SK-N-SH treated with all-trans-retinoic acid at 6 μM for 48 hours (cell line): ENCODE measurements around the gene STIP1.

ENCODE experiments used
- ARNTL ChIP-seq: fragments of 450-650 bp; formaldehyde crosslinking; IDR thresholded peaks from 2 replicates; pipeline ENCODE4 v1.5.0; 2020; ENCODE audit warnings: low read depth, mild to moderate bottlenecking, moderate library complexity, borderline replicate concordance
- ESRRG ChIP-seq: fragments of 250-450 bp; sonication (Bioruptor Pico); IDR thresholded peaks from 2 replicates; pipeline ENCODE4 v1.6.1; 2021; ENCODE audit warnings: mild to moderate bottlenecking
- GLIS3 ChIP-seq: fragments of 250-450 bp; sonication (Bioruptor Pico); IDR thresholded peaks from 2 replicates; pipeline ENCODE4 v1.5.0; 2020; ENCODE audit warnings: mild to moderate bottlenecking, moderate library complexity
- RARB ChIP-seq: fragments of 250-450 bp; sonication (Bioruptor Pico); IDR thresholded peaks from 2 replicates; pipeline ENCODE4 v1.8.0; 2021; ENCODE audit warnings: mild to moderate bottlenecking, moderate library complexity
- SNAI2 ChIP-seq: fragments of 250-450 bp; sonication (Bioruptor Pico); IDR thresholded peaks from 2 replicates; pipeline ENCODE4 v1.5.0; 2020; ENCODE audit warnings: mild to moderate bottlenecking, moderate library complexity
- ZC3H10 ChIP-seq: fragments of 250-450 bp; sonication (Bioruptor Pico); IDR thresholded peaks from 2 replicates; pipeline ENCODE4 v1.5.1; 2021; ENCODE audit warnings: mild to moderate bottlenecking, moderate library complexity
- ZFP3 ChIP-seq: fragments of 250-450 bp; sonication (Bioruptor Pico); IDR thresholded peaks from 2 replicates; pipeline ENCODE4 v1.5.0; 2020; ENCODE audit warnings: mild to moderate bottlenecking, moderate library complexity
- ZNF70 ChIP-seq: fragments of 450-650 bp; formaldehyde crosslinking; IDR thresholded peaks from 2 replicates; pipeline ENCODE4 v1.5.0; 2020; ENCODE audit warnings: mild to moderate bottlenecking, moderate library complexity
- ZNF8 ChIP-seq: fragments of 450-650 bp; formaldehyde crosslinking; IDR thresholded peaks from 2 replicates; pipeline ENCODE4 v1.5.0; 2020; ENCODE audit warnings: mild to moderate bottlenecking, moderate library complexity
- TF ChIP-seq, protein P1 (sequence below): fragments of 250-450 bp; sonication (Bioruptor Pico); IDR thresholded peaks from 2 replicates; pipeline ENCODE4 v1.5.1; 2020; ENCODE audit warnings: low read depth, mild to moderate bottlenecking, moderate library complexity
- TF ChIP-seq, protein P2 (sequence below): fragments of 250-450 bp; sonication (Bioruptor Pico); IDR thresholded peaks from 2 replicates; pipeline ENCODE4 v1.8.0; 2020; ENCODE audit warnings: mild to moderate bottlenecking, moderate library complexity, borderline replicate concordance
- TF ChIP-seq, protein P3 (sequence below): fragments of 250-450 bp; sonication (Bioruptor Pico); IDR thresholded peaks from 2 replicates; pipeline ENCODE4 v1.5.0; 2020; ENCODE audit warnings: mild to moderate bottlenecking, moderate library complexity

GRCh38 chr11:64238999-64239398 lies 53.0 kb downstream of the STIP1 start:
- no peak for TF ChIP-seq ZFP3
- TF ChIP-seq ZC3H10, result no peak
- TF ChIP-seq, protein P1, sequence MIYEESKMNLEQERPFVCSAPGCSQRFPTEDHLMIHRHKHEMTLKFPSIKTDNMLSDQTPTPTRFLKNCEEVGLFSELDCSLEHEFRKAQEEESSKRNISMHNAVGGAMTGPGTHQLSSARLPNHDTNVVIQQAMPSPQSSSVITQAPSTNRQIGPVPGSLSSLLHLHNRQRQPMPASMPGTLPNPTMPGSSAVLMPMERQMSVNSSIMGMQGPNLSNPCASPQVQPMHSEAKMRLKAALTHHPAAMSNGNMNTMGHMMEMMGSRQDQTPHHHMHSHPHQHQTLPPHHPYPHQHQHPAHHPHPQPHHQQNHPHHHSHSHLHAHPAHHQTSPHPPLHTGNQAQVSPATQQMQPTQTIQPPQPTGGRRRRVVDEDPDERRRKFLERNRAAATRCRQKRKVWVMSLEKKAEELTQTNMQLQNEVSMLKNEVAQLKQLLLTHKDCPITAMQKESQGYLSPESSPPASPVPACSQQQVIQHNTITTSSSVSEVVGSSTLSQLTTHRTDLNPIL (CRISPR knock-in tag), result no peak
- TF ChIP-seq, protein P2, sequence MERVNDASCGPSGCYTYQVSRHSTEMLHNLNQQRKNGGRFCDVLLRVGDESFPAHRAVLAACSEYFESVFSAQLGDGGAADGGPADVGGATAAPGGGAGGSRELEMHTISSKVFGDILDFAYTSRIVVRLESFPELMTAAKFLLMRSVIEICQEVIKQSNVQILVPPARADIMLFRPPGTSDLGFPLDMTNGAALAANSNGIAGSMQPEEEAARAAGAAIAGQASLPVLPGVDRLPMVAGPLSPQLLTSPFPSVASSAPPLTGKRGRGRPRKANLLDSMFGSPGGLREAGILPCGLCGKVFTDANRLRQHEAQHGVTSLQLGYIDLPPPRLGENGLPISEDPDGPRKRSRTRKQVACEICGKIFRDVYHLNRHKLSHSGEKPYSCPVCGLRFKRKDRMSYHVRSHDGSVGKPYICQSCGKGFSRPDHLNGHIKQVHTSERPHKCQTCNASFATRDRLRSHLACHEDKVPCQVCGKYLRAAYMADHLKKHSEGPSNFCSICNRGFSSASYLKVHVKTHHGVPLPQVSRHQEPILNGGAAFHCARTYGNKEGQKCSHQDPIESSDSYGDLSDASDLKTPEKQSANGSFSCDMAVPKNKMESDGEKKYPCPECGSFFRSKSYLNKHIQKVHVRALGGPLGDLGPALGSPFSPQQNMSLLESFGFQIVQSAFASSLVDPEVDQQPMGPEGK (CRISPR knock-in tag), result no peak
- no peak for TF ChIP-seq ZNF8 (CRISPR knock-in tag)
- no peak for TF ChIP-seq ZNF70 (CRISPR knock-in tag)
- TF ChIP-seq ARNTL (CRISPR knock-in tag), result no peak
- no peak for TF ChIP-seq RARB (CRISPR knock-in tag)
- TF ChIP-seq, protein P3, sequence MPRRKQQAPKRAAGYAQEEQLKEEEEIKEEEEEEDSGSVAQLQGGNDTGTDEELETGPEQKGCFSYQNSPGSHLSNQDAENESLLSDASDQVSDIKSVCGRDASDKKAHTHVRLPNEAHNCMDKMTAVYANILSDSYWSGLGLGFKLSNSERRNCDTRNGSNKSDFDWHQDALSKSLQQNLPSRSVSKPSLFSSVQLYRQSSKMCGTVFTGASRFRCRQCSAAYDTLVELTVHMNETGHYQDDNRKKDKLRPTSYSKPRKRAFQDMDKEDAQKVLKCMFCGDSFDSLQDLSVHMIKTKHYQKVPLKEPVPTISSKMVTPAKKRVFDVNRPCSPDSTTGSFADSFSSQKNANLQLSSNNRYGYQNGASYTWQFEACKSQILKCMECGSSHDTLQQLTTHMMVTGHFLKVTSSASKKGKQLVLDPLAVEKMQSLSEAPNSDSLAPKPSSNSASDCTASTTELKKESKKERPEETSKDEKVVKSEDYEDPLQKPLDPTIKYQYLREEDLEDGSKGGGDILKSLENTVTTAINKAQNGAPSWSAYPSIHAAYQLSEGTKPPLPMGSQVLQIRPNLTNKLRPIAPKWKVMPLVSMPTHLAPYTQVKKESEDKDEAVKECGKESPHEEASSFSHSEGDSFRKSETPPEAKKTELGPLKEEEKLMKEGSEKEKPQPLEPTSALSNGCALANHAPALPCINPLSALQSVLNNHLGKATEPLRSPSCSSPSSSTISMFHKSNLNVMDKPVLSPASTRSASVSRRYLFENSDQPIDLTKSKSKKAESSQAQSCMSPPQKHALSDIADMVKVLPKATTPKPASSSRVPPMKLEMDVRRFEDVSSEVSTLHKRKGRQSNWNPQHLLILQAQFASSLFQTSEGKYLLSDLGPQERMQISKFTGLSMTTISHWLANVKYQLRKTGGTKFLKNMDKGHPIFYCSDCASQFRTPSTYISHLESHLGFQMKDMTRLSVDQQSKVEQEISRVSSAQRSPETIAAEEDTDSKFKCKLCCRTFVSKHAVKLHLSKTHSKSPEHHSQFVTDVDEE (CRISPR knock-in tag), result no peak
- TF ChIP-seq GLIS3, result no peak
- TF ChIP-seq SNAI2 (CRISPR knock-in tag), result no peak
- TF ChIP-seq ESRRG, result no peak
